Trophoblast cell (in vitro differentiated cells and primary cell): ENCODE measurements around the gene NFAT5.
A peak's percentile ranks its signal among the peaks of the same experiment; 100 is the strongest.

Source experiments
- DNase-seq, 2 donors: peaks; one replicate each; pipeline ENCODE4 v3.0.0-alpha.2; 2016
- H2AFZ ChIP-seq: 2 replicates; pipeline ENCODE4 v1.6.1; 2013; ENCODE audit warnings: low read length, moderate library complexity, mild to moderate bottlenecking; ENCODE audit not compliant: insufficient read depth, poor library complexity
- H2AK5ac ChIP-seq: 2 replicates; pipeline ENCODE4 v1.6.1; 2013; ENCODE audit warnings: mild to moderate bottlenecking, low read length
- H2BK120ac ChIP-seq: 2 replicates; pipeline ENCODE4 v1.6.1; 2013; ENCODE audit warnings: low read length, mild to moderate bottlenecking, moderate library complexity; ENCODE audit not compliant: insufficient read depth, poor library complexity
- H2BK12ac ChIP-seq: 2 replicates; pipeline ENCODE4 v1.6.1; 2013; ENCODE audit warnings: mild to moderate bottlenecking, low read length, moderate library complexity
- H2BK5ac ChIP-seq: 2 replicates; pipeline ENCODE4 v1.6.1; 2013; ENCODE audit warnings: low read length, low read depth, moderate library complexity, mild to moderate bottlenecking; ENCODE audit not compliant: poor library complexity
- H3K14ac ChIP-seq: 2 replicates; pipeline ENCODE4 v1.6.1; 2013; ENCODE audit warnings: mild to moderate bottlenecking, low read length
- H3K18ac ChIP-seq: 2 replicates; pipeline ENCODE4 v1.6.1; 2013; ENCODE audit warnings: mild to moderate bottlenecking, low read length
- H3K23ac ChIP-seq: 2 replicates; pipeline ENCODE4 v1.6.1; 2013; ENCODE audit warnings: low read length
- H3K27ac ChIP-seq: 2 replicates; pipeline ENCODE4 v1.5.1; 2013; ENCODE audit warnings: low read depth, mild to moderate bottlenecking, inconsistent platforms, low read length, moderate library complexity
- H3K27me3 ChIP-seq: 2 replicates; pipeline ENCODE4 v1.6.1; 2013; ENCODE audit warnings: inconsistent platforms, mild to moderate bottlenecking, low read length, moderate library complexity; ENCODE audit not compliant: insufficient read depth
- H3K36me3 ChIP-seq, 2 experiments: 1 replicate in 1 of 2; 2 replicates in 1 of 2; pipeline ENCODE4 v1.6.1; 2013; ENCODE audit warnings: low read length in 2 of 2, mild to moderate bottlenecking in 2 of 2, moderate library complexity in 1 of 2; ENCODE audit not compliant: insufficient read depth in 2 of 2, control insufficient read depth in 1 of 2
- H3K4ac ChIP-seq: 2 replicates; pipeline ENCODE4 v1.6.1; 2013; ENCODE audit warnings: low read depth, mild to moderate bottlenecking, low read length, moderate library complexity
- H3K4me1 ChIP-seq, 2 experiments: 1 replicate in 1 of 2; 2 replicates in 1 of 2; pipeline ENCODE4 v1.6.1; 2013; ENCODE audit warnings: low read length in 2 of 2, mild to moderate bottlenecking in 2 of 2, moderate library complexity in 1 of 2; ENCODE audit not compliant: insufficient read depth in 2 of 2, control insufficient read depth in 1 of 2
- H3K4me2 ChIP-seq: 2 replicates; pipeline ENCODE4 v1.6.1; 2013; ENCODE audit warnings: inconsistent platforms, mild to moderate bottlenecking, low read length, moderate library complexity
- H3K4me3 ChIP-seq: 2 replicates; pipeline ENCODE4 v1.5.1; 2013; ENCODE audit warnings: mild to moderate bottlenecking, low read depth, low read length, inconsistent platforms
- H3K79me1 ChIP-seq: one replicate; pipeline ENCODE4 v1.6.1; 2013; ENCODE audit warnings: low read length
- H3K79me2 ChIP-seq: 2 replicates; pipeline ENCODE4 v1.6.1; 2013; ENCODE audit warnings: low read length, mild to moderate bottlenecking; ENCODE audit not compliant: control insufficient read depth, insufficient read depth, poor library complexity
- H3K9ac ChIP-seq: 2 replicates; pipeline ENCODE4 v1.6.1; 2013; ENCODE audit warnings: mild to moderate bottlenecking, low read length
- H3K9me3 ChIP-seq: 2 replicates; pipeline ENCODE4 v1.6.1; 2013; ENCODE audit warnings: low read depth, mild to moderate bottlenecking, control low read depth, inconsistent platforms, low read length; ENCODE audit not compliant: insufficient read depth
- H4K12ac ChIP-seq: 2 replicates; pipeline ENCODE4 v1.6.1; 2013; ENCODE audit warnings: low read depth, mild to moderate bottlenecking, low read length, moderate library complexity
- H4K8ac ChIP-seq: 2 replicates; pipeline ENCODE4 v1.6.1; 2013; ENCODE audit warnings: low read depth, mild to moderate bottlenecking, low read length, moderate library complexity
- H4K91ac ChIP-seq: one replicate; pipeline ENCODE4 v1.6.1; 2013; ENCODE audit warnings: low read depth, mild to moderate bottlenecking, low read length, moderate library complexity
- WGBS: extraction: QIAGEN DNeasy Blood & Tissue Kit; methylation state at CpG from one replicate; pipeline ENCODE4 v1.1.7; 2013; ENCODE audit warnings: missing lambda C conversion rate; ENCODE audit not compliant: insufficient read length, insufficient coverage; ENCODE audit errors: extremely low coverage; 5-methylcytosine and 5-hydroxymethylcytosine counted together

The NFAT5 gene

DNA sequence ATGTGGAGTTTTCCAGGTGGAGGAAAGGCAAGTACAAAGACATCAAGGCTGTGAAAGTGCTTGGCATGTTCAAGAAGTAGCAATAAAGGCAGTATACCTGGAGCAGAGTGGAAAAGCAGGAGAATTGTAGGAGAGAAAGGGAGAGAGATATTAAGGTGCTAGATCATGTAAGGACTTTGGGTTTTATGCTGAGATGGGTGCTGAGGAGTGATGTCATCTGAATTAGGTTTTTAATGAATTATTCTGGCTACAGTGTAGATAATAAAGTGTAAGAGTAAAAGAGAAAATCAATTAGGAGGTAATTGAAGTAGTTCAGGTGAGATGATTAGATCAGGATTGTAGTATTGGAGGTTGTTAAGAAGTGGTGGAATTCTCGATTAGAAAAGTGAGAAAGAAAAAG is 34.0 kb downstream of the NFAT5 start:
- Histone ChIP-seq H2AK5ac (no peak overlapping the region), H3K79me1 (no peaks in the 10 kb centered on the region), H3K9me3 (no peaks in the 10 kb centered on the region), H3K14ac (no peak overlapping the region), H3K4ac (peak overlapping the region; percentile 46), H3K4me3 (no peak overlapping the region), H3K4me1 (peaks cover 0 to 2% of the 10 kb centered on the region in 2 experiments), H2AFZ (no peak overlapping the region), H3K79me2 (no peaks in the 10 kb centered on the region), H3K4me2 (no peak overlapping the region), H4K8ac (no peak overlapping the region), H3K23ac (no peak overlapping the region), H3K36me3 (peaks cover 2 to 3% of the 10 kb centered on the region in 2 experiments), H3K27me3 (no peaks in the 10 kb centered on the region), H4K91ac (no peak overlapping the region), H2BK12ac (no peak overlapping the region), H3K27ac (no peak overlapping the region), H3K18ac (no peak overlapping the region), H4K12ac (no peak overlapping the region), H2BK5ac (no peak overlapping the region), H2BK120ac (no peak overlapping the region), H3K9ac (no peak overlapping the region)
- no peak for DNase-seq
- WGBS, result no CpG with 5 or more reads among the region's 1 CpG

DNA sequence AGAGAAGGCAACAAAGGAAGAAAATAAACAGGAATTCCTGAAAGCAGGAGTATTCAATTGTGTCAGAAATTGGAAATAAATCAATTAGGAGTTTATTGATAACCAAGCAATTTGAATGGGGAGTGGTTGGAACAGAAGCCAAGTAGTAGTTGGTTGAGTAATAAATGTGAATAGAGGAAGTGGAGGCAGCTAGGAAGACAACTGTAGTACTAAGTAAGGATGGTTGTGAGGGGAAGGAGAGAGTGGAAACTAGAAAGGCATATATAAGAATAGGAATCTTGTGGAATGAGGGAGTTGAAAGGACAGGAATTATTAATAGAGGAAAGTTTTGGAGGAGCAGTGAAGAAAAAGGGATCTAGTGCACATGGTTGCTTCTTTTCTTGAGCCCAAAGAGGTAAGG is 34.4 kb downstream of the NFAT5 start:
- Histone ChIP-seq H2AFZ (no peak overlapping the region), H3K27ac (no peak overlapping the region), H3K9me3 (no peaks in the 10 kb centered on the region), H3K4me2 (no peak overlapping the region), H3K79me2 (no peaks in the 10 kb centered on the region), H2AK5ac (no peak overlapping the region), H2BK5ac (no peak overlapping the region), H3K27me3 (no peaks in the 10 kb centered on the region), H3K18ac (no peak overlapping the region), H3K4ac (no peak overlapping the region), H4K8ac (no peak overlapping the region), H3K4me1 (peaks cover 0 to 2% of the 10 kb centered on the region in 2 experiments), H3K14ac (no peak overlapping the region), H2BK12ac (no peak overlapping the region), H4K12ac (no peak overlapping the region), H3K9ac (no peak overlapping the region), H4K91ac (no peak overlapping the region), H3K79me1 (no peaks in the 10 kb centered on the region), H2BK120ac (no peak overlapping the region), H3K23ac (no peak overlapping the region), H3K36me3 (peaks cover 0 to 3% of the 10 kb centered on the region in 2 experiments), H3K4me3 (no peak overlapping the region)
- DNase-seq, result no peak

DNA sequence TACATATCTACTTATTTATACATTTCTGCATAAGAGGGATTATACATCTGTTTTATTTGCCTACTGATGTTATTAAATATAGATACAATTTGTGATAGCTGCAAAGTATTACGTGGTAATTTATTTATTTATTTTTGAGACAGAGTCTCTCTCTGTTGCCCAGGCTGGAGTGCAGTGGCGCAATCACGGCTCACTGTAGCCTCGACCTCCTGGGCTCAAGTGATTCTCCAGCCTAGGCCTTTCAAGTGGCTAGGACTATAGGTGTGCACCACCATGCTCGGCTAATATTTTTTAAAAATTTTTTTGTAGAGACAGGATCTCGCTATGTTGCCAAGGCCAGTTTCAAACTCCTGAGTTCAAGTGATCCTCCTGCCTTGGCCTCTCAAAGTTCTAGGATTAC is 35.5 kb downstream of the NFAT5 start:
- H2BK5ac ChIP-seq, result no peak overlapping the region
- H4K8ac ChIP-seq, result no peak overlapping the region
- no peak overlapping the region for H3K4me2 ChIP-seq

DNA sequence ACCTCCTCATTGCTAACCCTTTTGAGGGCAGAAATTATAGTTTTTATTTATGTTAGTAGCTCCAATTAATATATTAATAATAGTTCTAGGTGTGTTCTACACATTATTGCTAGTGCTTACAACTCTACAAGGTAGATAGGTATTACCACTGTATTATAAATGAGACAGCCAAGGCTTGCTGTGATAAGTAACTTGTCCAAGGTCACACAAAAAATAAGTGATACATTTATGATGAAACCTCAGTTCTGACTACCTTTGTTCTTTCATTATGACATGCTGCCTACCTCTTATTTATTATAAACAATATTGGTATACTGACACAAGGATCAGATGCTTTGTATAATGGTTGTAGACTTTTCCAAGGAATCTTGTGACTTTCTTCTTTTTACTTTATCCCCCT is 41.2 kb downstream of the NFAT5 start:
- H3K9me3 ChIP-seq, result no peaks in the 10 kb centered on the region
- no peak overlapping the region for H2BK12ac ChIP-seq
- H3K4ac ChIP-seq, result no peak overlapping the region
- no peak overlapping the region for H3K18ac ChIP-seq
- H3K4me1 ChIP-seq, result peaks cover 0 to 8% of the 10 kb centered on the region in 2 experiments
- no peak overlapping the region for H3K9ac ChIP-seq
- no peak overlapping the region for H4K12ac ChIP-seq
- no peak overlapping the region for H2BK120ac ChIP-seq
- H3K4me2 ChIP-seq, result no peak overlapping the region
- H4K91ac ChIP-seq, result no peak overlapping the region
- H4K8ac ChIP-seq, result no peak overlapping the region
- peaks cover 1% of the 10 kb centered on the region for H3K79me2 ChIP-seq
- no peak for DNase-seq
- no peak overlapping the region for H3K4me3 ChIP-seq
- H3K36me3 ChIP-seq, result peaks cover 3 to 5% of the 10 kb centered on the region in 2 experiments
- H3K27me3 ChIP-seq, result no peaks in the 10 kb centered on the region
- H3K14ac ChIP-seq, result no peak overlapping the region
- no peak overlapping the region for H2BK5ac ChIP-seq
- H3K23ac ChIP-seq, result no peak overlapping the region
- H3K27ac ChIP-seq, result no peak overlapping the region
- no peaks in the 10 kb centered on the region for H3K79me1 ChIP-seq
- H2AFZ ChIP-seq, result no peak overlapping the region
- H2AK5ac ChIP-seq, result no peak overlapping the region

More for the DNA sequence above, 35.5 kb downstream of the NFAT5 start:
- no peak overlapping the region for H2AK5ac ChIP-seq
- no peak overlapping the region for H3K18ac ChIP-seq
- no peak overlapping the region for H3K27ac ChIP-seq
- H3K9ac ChIP-seq, result no peak overlapping the region
- peaks cover 0 to 3% of the 10 kb centered on the region in 2 experiments for H3K36me3 ChIP-seq
- H3K79me2 ChIP-seq, result no peaks in the 10 kb centered on the region
- H3K23ac ChIP-seq, result no peak overlapping the region
- no peak overlapping the region for H4K12ac ChIP-seq
- no peak overlapping the region for H2BK120ac ChIP-seq
- WGBS, result no CpG with 5 or more reads among the region's 6 CpGs
- no peak overlapping the region for H2AFZ ChIP-seq
- H4K91ac ChIP-seq, result no peak overlapping the region
- H3K4ac ChIP-seq, result no peak overlapping the region
- H3K27me3 ChIP-seq, result no peaks in the 10 kb centered on the region
- no peak overlapping the region for H2BK12ac ChIP-seq
- no peaks in the 10 kb centered on the region for H3K79me1 ChIP-seq
- no peaks in the 10 kb centered on the region for H3K9me3 ChIP-seq
- H3K4me3 ChIP-seq, result no peak overlapping the region
- no peak overlapping the region for H3K14ac ChIP-seq
- DNase-seq, result no peak
- peaks cover 0 to 2% of the 10 kb centered on the region in 2 experiments for H3K4me1 ChIP-seq

DNA sequence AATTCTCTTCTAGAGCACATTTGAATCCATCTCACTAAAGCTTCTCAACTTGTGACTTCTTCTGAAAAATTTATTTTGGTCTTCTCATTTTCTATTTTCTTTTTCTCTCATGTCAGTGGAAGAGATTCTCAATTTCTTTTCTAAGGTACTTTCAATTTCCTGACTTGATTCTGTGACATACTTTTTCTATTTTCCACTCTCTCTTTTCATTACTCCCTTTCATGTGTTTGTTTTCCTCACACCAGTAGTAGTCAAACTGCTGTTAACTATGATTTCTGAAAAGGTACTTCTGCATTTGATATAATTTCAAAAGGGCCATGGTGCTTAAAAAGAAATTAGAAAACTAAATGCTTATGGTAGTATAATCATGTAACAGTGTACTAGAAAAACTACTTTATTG is 41.9 kb downstream of the NFAT5 start:
- H3K4ac ChIP-seq, result no peak overlapping the region
- H3K79me2 ChIP-seq, result peaks cover 3% of the 10 kb centered on the region
- no peak overlapping the region for H2AK5ac ChIP-seq
- DNase-seq, result no peak
- H3K79me1 ChIP-seq, result no peaks in the 10 kb centered on the region
- peaks cover 2 to 3% of the 10 kb centered on the region in 2 experiments for H3K36me3 ChIP-seq
- H3K9ac ChIP-seq, result no peak overlapping the region
- H3K4me2 ChIP-seq, result no peak overlapping the region
- H2AFZ ChIP-seq, result no peak overlapping the region
- H3K4me1 ChIP-seq, result peaks cover 0 to 11% of the 10 kb centered on the region in 2 experiments
- H3K14ac ChIP-seq, result no peak overlapping the region
- no peak overlapping the region for H4K12ac ChIP-seq
- no peak overlapping the region for H4K91ac ChIP-seq
- H2BK5ac ChIP-seq, result no peak overlapping the region
- H2BK120ac ChIP-seq, result no peak overlapping the region
- H3K4me3 ChIP-seq, result no peak overlapping the region
- H3K23ac ChIP-seq, result no peak overlapping the region
- H2BK12ac ChIP-seq, result no peak overlapping the region
- no peak overlapping the region for H3K18ac ChIP-seq
- H4K8ac ChIP-seq, result no peak overlapping the region
- no peak overlapping the region for H3K27ac ChIP-seq
- no peaks in the 10 kb centered on the region for H3K9me3 ChIP-seq
- no peaks in the 10 kb centered on the region for H3K27me3 ChIP-seq
